ENCODE results near the gene HBEGF.

GRCh38 chr5:140342896-140343295 lies 3.5 kb downstream of the HBEGF start:
- TF ChIP-seq CTCF (IDR thresholded peaks at IDR 0.05) = no peak
- TF ChIP-seq EZH2 (IDR thresholded peaks at IDR 0.05; ENCODE audit: borderline replicate concordance, insufficient read depth, low read depth, low read length, poor library complexity, severe bottlenecking) = no peak

All from B cell (primary cell).